Kidney (tissue), 14 donors: Measurements from ENCODE around the gene VSTM2L. TPM values are rescaled to one million over a fixed set of nuclear protein-coding genes. Genes with fewer than 3 reads are reported as not detected.

Experiments
- DNase-seq, 5 donors: peaks; one replicate each; pipeline ENCODE4 v3.0.0-alpha.2; 2013 to 2020
- FAIRE-seq: peaks from 2 replicates; lab custom pipeline; 2012; peaks lifted over from hg19 to GRCh38; lab: Jason Lieb, UNC
- H3K27ac ChIP-seq, 2 donors: one replicate each; pipeline ENCODE4 v1.7.0; 2013; ENCODE audit warnings: low read depth in 2 of 2, low read length in 2 of 2, inconsistent platforms in 1 of 2
- H3K27me3 ChIP-seq: one replicate; pipeline ENCODE4 v1.7.1; 2013; ENCODE audit warnings: low read length, inconsistent platforms; ENCODE audit not compliant: control insufficient read depth, insufficient read depth
- H3K36me3 ChIP-seq, 3 donors: one replicate each; pipeline versions ENCODE4 v1.7.0 to v1.7.1; 2013; ENCODE audit warnings: low read length in 3 of 3, control low read depth in 1 of 3, inconsistent platforms in 1 of 3; ENCODE audit not compliant: insufficient read depth in 3 of 3, control insufficient read depth in 2 of 3
- H3K4me1 ChIP-seq, 3 donors: one replicate each; pipeline versions ENCODE4 v1.7.0 to v1.7.1; 2013; ENCODE audit warnings: low read length in 3 of 3, inconsistent platforms in 1 of 3, low read depth in 1 of 3; ENCODE audit not compliant: control insufficient read depth in 2 of 3, insufficient read depth in 2 of 3
- H3K4me3 ChIP-seq, 3 donors: one replicate each; pipeline versions ENCODE4 v1.7.0 to v1.8.1; 2013; ENCODE audit warnings: low read length in 3 of 3, control low read depth in 1 of 3, inconsistent platforms in 1 of 3
- H3K9ac ChIP-seq, 3 donors: one replicate each; pipeline versions ENCODE4 v1.7.0 to v1.7.1; 2013; ENCODE audit warnings: low read length in 3 of 3, control low read depth in 1 of 3, inconsistent platforms in 1 of 3
- H3K9me3 ChIP-seq, 3 donors: one replicate each; pipeline versions ENCODE4 v1.7.0 to v1.7.1; 2013; ENCODE audit warnings: low read length in 3 of 3, control low read depth in 1 of 3, inconsistent platforms in 1 of 3; ENCODE audit not compliant: control insufficient read depth in 2 of 3, insufficient read depth in 1 of 3
- CTCF ChIP-seq: IDR thresholded peaks from 3 replicates; pipeline ENCODE4 v1.5.1; 2012; ENCODE audit warnings: mild to moderate bottlenecking, moderate library complexity, borderline replicate concordance; ENCODE audit not compliant: insufficient read depth; ENCODE audit errors: extremely low read depth
- intact Hi-C: fragments of 100-400 bp; cut with DNase I; formaldehyde crosslinking; loops from one replicate; pipeline ENCODE4 v1.11.1; 2022
- polyA plus RNA-seq: library from polyadenylated mRNA; stranded (reverse); fragments of 350-450 nt; fragmentation: Illumina TruSeq; extraction: RNeasy Lipid Tissue Mini Kit (QIAGEN cat#74804); gene quantifications from one replicate; pipeline ENCODE4 v1.2.3, GENCODE V29; 2014; ENCODE audit warnings: low read depth, low replicate concordance; ENCODE audit not compliant: insufficient read depth
- total RNA-seq: library from RNA; stranded (reverse); fragmentation: NEBNext Ultra II Directional; extraction: Animal tissue kit (Norgen Biotek cat#: 25700); gene quantifications from one replicate; pipeline ENCODE4 v1.2.1, GENCODE V29; 2021
- donor health status: control.
- donor health status: control.
- donor health status: control.
- donor health status: control.
- donor health status: control.
- donor health status: DM: yes; HTN: yes; CAD: no.
- donor health status: Normal renal cell carcinoma (clear cell type).

The VSTM2L gene
- total and polyA plus RNA-seq, 2 donors from 2014 or later: 2.8 to 4.1 TPM

DNA sequence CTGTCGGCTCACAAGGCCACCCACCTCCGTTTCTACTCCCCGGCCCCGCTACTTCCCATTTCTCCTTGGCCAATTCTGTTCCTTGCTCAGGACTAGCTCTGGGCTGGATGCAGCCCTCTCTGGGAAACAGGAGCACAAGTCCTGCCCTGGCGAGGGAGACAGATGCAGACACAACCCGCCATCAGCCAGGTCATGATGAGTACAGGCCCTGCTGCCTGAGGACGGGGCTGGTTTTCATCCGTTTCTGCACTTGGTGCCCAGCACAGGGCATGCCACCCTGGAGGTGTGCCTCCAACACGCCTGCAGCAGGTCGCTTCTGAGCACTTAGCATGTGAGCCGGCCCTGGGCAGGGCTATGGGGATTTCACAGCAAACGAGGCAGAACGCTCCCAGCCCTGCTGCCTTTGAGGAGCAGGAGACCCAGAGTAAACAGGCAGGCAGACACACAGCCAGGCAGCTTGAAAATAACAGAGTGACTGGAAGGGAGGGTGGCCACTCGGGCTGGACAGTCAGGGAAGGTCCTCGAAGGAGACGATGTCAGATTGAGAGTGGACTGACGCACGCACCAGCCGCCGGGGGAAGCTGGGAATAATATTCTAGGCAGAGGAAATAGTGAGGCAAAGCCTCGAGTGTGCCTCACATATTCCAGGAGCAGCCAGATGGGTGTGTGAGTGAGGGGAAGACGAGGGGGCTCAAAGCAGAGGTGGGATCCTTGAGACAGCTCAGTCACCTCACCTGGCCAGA, 21.2 kb upstream of the VSTM2L start:
- DNase-seq (no peak), FAIRE-seq (no peak)
- Histone ChIP-seq H3K36me3 (no peaks in the 10 kb centered on the region), H3K27me3 (no peaks in the 10 kb centered on the region), H3K4me3 (no peak overlapping the region), H3K4me1 (peaks cover 0 to 3% (median 0%) of the 10 kb centered on the region in 3 donors), H3K9ac (no peak overlapping the region), H3K27ac (no peak overlapping the region), H3K9me3 (no peaks in the 10 kb centered on the region)
- TF ChIP-seq CTCF: no peak
- intact Hi-C loops: no loop called here

GRCh38 chr20:37882961-37883712, 19.8 kb upstream of the VSTM2L start:
- no peak for DNase-seq
- Histone ChIP-seq H3K4me1 (peaks cover 0 to 3% (median 0%) of the 10 kb centered on the region in 3 donors), H3K27me3 (no peaks in the 10 kb centered on the region), H3K9me3 (no peaks in the 10 kb centered on the region), H3K4me3 (no peak overlapping the region), H3K36me3 (no peaks in the 10 kb centered on the region), H3K9ac (no peak overlapping the region), H3K27ac (no peak overlapping the region)
- TF ChIP-seq CTCF: no peak
- intact Hi-C loops: no loop called here
- FAIRE-seq: no peak

- no peak for DNase-seq
- FAIRE-seq: no peak
- intact Hi-C loops: no loop called here
Measured at GRCh38 chr20:37885042-37885441, 17.9 kb upstream of the VSTM2L start.

More at GRCh38 chr20:37885042-37885441, 17.9 kb upstream of the VSTM2L start:
- Histone ChIP-seq H3K36me3 (no peaks in the 10 kb centered on the region), H3K9ac (no peak overlapping the region), H3K9me3 (no peaks in the 10 kb centered on the region), H3K27me3 (no peaks in the 10 kb centered on the region), H3K4me3 (no peak overlapping the region), H3K27ac (no peak overlapping the region), H3K4me1 (peaks cover 0 to 3% (median 0%) of the 10 kb centered on the region in 3 donors)
- TF ChIP-seq CTCF: no peak
